ENCODE data around the gene SUPT7L.

DNA sequence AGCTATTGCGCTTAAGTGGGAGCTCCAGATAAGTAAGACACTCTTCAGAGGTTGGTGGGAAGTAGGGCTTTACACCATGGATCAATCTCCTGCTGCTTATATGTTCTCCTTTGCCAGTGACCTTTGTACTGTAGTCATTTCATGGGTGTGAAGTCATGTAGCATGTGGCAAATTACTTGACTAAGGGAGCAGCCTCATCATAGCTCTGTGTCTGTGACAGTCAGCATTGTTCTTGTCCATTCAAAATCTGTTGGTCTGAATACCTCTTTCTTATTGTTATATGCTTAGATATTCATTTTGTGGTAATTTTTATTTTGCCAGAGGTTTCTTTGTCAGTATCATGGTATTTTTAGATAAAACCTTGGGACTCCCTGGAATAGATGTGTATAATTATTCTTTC lies 18.4 kb upstream of the SUPT7L start:
- TF ChIP-seq, protein P1, sequence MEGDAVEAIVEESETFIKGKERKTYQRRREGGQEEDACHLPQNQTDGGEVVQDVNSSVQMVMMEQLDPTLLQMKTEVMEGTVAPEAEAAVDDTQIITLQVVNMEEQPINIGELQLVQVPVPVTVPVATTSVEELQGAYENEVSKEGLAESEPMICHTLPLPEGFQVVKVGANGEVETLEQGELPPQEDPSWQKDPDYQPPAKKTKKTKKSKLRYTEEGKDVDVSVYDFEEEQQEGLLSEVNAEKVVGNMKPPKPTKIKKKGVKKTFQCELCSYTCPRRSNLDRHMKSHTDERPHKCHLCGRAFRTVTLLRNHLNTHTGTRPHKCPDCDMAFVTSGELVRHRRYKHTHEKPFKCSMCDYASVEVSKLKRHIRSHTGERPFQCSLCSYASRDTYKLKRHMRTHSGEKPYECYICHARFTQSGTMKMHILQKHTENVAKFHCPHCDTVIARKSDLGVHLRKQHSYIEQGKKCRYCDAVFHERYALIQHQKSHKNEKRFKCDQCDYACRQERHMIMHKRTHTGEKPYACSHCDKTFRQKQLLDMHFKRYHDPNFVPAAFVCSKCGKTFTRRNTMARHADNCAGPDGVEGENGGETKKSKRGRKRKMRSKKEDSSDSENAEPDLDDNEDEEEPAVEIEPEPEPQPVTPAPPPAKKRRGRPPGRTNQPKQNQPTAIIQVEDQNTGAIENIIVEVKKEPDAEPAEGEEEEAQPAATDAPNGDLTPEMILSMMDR (optimal IDR thresholded peaks at IDR 0.05 in 1 of 3, IDR thresholded peaks at IDR 0.05 in 1 of 3, conservative IDR thresholded peaks at IDR 0.05 in 1 of 3; ENCODE audit: extremely low read depth in 1 of 3, insufficient read depth in 2 of 3, low read length in 3 of 3): no peak
- TF ChIP-seq EZH2 (IDR thresholded peaks at IDR 0.05; ENCODE audit: low read length): no peak

Measured in keratinocyte (primary cell).